Endothelial cell of umbilical vein (primary cell): Measurements from ENCODE around the gene GPR18.

Experiments
- POLR2AphosphoS5 ChIP-seq: IDR thresholded peaks from 2 replicates; pipeline ENCODE4 v1.6.1; 2012; ENCODE audit warnings: low read depth, mild to moderate bottlenecking, control low read depth, low read length, moderate library complexity; ENCODE audit not compliant: insufficient read depth
- TF ChIP-seq, protein P1 (sequence below), 2 donors: IDR thresholded peaks; 1 replicate in 1 of 2; 2 replicates in 1 of 2; pipeline ENCODE4 v1.5.1; 2011; ENCODE audit warnings: low read length in 2 of 2, mild to moderate bottlenecking in 2 of 2, moderate library complexity in 2 of 2, control low read depth in 1 of 2, inconsistent platforms in 1 of 2, low read depth in 1 of 2; ENCODE audit not compliant: insufficient read depth in 1 of 2; ENCODE audit errors: extremely low read depth in 1 of 2

DNA sequence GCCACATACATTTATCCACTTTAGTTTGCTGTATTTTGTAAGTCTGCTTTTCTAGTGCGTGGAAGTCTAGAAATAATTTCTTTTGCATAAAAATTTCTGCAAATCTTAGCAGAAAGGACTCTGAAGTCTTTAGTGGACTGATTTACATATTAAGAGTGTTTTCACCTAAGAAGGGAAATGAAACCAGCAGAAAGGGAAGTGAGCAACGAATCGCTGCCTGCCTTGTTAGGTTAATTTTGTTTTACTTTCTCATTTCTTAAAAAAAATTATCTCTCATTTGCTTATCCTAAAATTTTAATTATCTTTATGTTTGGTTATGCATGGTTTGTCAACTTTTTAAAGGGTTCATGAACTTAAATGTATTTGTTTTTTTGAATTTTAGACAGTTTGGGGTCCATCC lies 767 bp upstream of the GPR18 start:
- TF ChIP-seq, protein P1, sequence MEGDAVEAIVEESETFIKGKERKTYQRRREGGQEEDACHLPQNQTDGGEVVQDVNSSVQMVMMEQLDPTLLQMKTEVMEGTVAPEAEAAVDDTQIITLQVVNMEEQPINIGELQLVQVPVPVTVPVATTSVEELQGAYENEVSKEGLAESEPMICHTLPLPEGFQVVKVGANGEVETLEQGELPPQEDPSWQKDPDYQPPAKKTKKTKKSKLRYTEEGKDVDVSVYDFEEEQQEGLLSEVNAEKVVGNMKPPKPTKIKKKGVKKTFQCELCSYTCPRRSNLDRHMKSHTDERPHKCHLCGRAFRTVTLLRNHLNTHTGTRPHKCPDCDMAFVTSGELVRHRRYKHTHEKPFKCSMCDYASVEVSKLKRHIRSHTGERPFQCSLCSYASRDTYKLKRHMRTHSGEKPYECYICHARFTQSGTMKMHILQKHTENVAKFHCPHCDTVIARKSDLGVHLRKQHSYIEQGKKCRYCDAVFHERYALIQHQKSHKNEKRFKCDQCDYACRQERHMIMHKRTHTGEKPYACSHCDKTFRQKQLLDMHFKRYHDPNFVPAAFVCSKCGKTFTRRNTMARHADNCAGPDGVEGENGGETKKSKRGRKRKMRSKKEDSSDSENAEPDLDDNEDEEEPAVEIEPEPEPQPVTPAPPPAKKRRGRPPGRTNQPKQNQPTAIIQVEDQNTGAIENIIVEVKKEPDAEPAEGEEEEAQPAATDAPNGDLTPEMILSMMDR (IDR thresholded peaks at IDR 0.05; ENCODE audit: extremely low read depth in 1 of 2, insufficient read depth in 1 of 2, low read depth in 1 of 2, low read length in 2 of 2): no peak
- no peak for TF ChIP-seq POLR2AphosphoS5
